ENCODE measurements around the gene KCNJ11.
"Not testable (repeated sequence)": the region's sequence is repeated elsewhere in the genome, so short reads cannot be mapped to it uniquely, and the experiment has no call there.

KCNJ11 gene

GRCh38 chr11:17388609-17389210 lies at the start of gene KCNJ11:
Gene KCNJ11 (minus strand): TSS chr11:17388659. CDS start chr11:17388091, 568 bp downstream.
- DNase-seq (ENCODE audit: low read depth in 2 of 2) = no peak

GRCh38 chr11:17437366-17437765 lies 48.9 kb upstream of the KCNJ11 start:
- no peak for DNase-seq (ENCODE audit: low read depth in 2 of 2)

GRCh38 chr11:17434108-17434507 lies 45.6 kb upstream of the KCNJ11 start:
- no peak for DNase-seq (ENCODE audit: low read depth in 2 of 2)

GRCh38 chr11:17432002-17432401 lies 43.5 kb upstream of the KCNJ11 start:
- DNase-seq (ENCODE audit: low read depth in 2 of 2) = no peak

GRCh38 chr11:17431139-17431538 lies 42.7 kb upstream of the KCNJ11 start:
- no peak for DNase-seq (ENCODE audit: low read depth in 2 of 2)

- no peak for DNase-seq (ENCODE audit: low read depth in 2 of 2)
Observed at GRCh38 chr11:17430616-17431015, 42.2 kb upstream of the KCNJ11 start.

GRCh38 chr11:17428925-17429324 lies 40.5 kb upstream of the KCNJ11 start:
- DNase-seq (ENCODE audit: low read depth in 2 of 2) = no peak

GRCh38 chr11:17428261-17428660 lies 39.8 kb upstream of the KCNJ11 start:
- DNase-seq (ENCODE audit: low read depth in 2 of 2) = no peak

GRCh38 chr11:17426233-17426632 lies 37.8 kb upstream of the KCNJ11 start:
- DNase-seq (ENCODE audit: low read depth in 2 of 2) = not testable (repeated sequence)

- DNase-seq (ENCODE audit: low read depth in 2 of 2) = no peak
Observed at GRCh38 chr11:17423533-17424310, 35.3 kb upstream of the KCNJ11 start.

- DNase-seq (ENCODE audit: low read depth in 2 of 2) = no peak
Observed at GRCh38 chr11:17421781-17422180, 33.3 kb upstream of the KCNJ11 start.

- DNase-seq (ENCODE audit: low read depth in 2 of 2) = no peak
Observed at GRCh38 chr11:17418444-17419081, 30.1 kb upstream of the KCNJ11 start.

- no peak for DNase-seq (ENCODE audit: low read depth in 2 of 2)
Observed at GRCh38 chr11:17416492-17416891, 28.0 kb upstream of the KCNJ11 start.

- no peak for DNase-seq (ENCODE audit: low read depth in 2 of 2)
Observed at GRCh38 chr11:17415523-17416104, 27.2 kb upstream of the KCNJ11 start.

GRCh38 chr11:17414992-17415391 lies 26.5 kb upstream of the KCNJ11 start:
- DNase-seq (ENCODE audit: low read depth in 2 of 2) = no peak

- no peak for DNase-seq (ENCODE audit: low read depth in 2 of 2)
Observed at GRCh38 chr11:17414317-17414737, 25.9 kb upstream of the KCNJ11 start.

- DNase-seq (ENCODE audit: low read depth in 2 of 2) = no peak
Observed at GRCh38 chr11:17413414-17414316, 25.2 kb upstream of the KCNJ11 start.

GRCh38 chr11:17412488-17413180 lies 24.2 kb upstream of the KCNJ11 start:
- no peak for DNase-seq (ENCODE audit: low read depth in 2 of 2)

GRCh38 chr11:17411418-17411817 lies 23.0 kb upstream of the KCNJ11 start:
- DNase-seq (ENCODE audit: low read depth in 2 of 2) = no peak

- no peak for DNase-seq (ENCODE audit: low read depth in 2 of 2)
Observed at GRCh38 chr11:17410606-17411379, 22.3 kb upstream of the KCNJ11 start.
